BJ (cell line): ENCODE measurements around the gene PARP8. TPM values are rescaled to one million over a fixed set of nuclear protein-coding genes. Genes with fewer than 3 reads are reported as not detected.

Experiments
- CTCF ChIA-PET: fragments of 350-600 bp; formaldehyde crosslinking; extraction: SDS; loops from one replicate; lab custom pipeline; 2021; ENCODE audit warnings: antibody characterized with exemption, inconsistent platforms; lab: Yijun Ruan, JAX
- POLR2A ChIA-PET: fragments of 300-600 bp; sonication (Branson Sonifier 250); formaldehyde crosslinking; extraction: SDS; loops from one replicate; lab custom pipeline; 2021; ENCODE audit warnings: antibody characterized with exemption; lab: Charles Lee
- DNase-seq: peaks from one replicate; pipeline ENCODE4 v3.0.0-alpha.2; 2011; ENCODE audit warnings: low read depth
- H3K27me3 ChIP-seq: 2 replicates; pipeline ENCODE4 v1.6.0; 2011; ENCODE audit warnings: low read length; ENCODE audit not compliant: control insufficient read depth, insufficient read depth
- H3K36me3 ChIP-seq: 2 replicates; pipeline ENCODE4 v1.5.1; 2011; ENCODE audit warnings: low read length; ENCODE audit not compliant: control insufficient read depth, insufficient read depth
- H3K4me3 ChIP-seq: 2 replicates; pipeline ENCODE4 v1.5.1; 2011; ENCODE audit warnings: low read depth, mild to moderate bottlenecking, control low read depth, low read length
- polyA plus RNA-seq: library from polyadenylated mRNA; depleted of rRNA; stranded (reverse); fragments of >200 nt; gene quantifications from 2 replicates; pipeline ENCODE4 v1.2.3, GENCODE V29; 2011
- TF ChIP-seq, protein P1 (sequence below): IDR thresholded peaks from 2 replicates; pipeline ENCODE4 v1.5.1; 2011; ENCODE audit warnings: low read depth, mild to moderate bottlenecking, control low read depth, inconsistent platforms, low read length, moderate library complexity; ENCODE audit not compliant: insufficient read depth

PARP8 gene
- polyA plus RNA-seq, 1 experiment, result 5.0 TPM

DNA sequence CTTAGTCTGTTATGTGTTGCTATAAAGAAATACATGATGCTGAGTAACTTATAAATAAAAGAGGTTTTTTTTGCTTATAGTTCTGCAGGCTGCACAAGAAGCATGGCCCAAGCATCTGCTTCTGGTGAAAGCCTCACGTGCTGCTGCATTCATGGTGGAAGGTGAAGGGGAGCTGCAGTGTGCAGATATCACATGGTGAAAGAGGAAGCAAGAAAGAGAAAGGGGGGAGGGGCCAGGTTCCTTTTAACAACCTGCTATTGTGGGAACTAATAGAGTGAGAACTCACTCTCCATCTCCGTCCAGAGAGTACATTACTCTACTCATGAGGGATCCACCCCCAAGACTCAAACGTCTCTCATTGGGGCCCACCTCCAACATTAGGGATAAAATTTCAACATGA is 12.5 kb upstream of the PARP8 start:
- ChIA-PET CTCF (no interaction called here), POLR2A (no interaction called here)
- no peak for DNase-seq
- Histone ChIP-seq H3K27me3 (no peaks in the 10 kb centered on the region), H3K4me3 (no peak overlapping the region), H3K36me3 (no peaks in the 10 kb centered on the region)
- TF ChIP-seq, protein P1, sequence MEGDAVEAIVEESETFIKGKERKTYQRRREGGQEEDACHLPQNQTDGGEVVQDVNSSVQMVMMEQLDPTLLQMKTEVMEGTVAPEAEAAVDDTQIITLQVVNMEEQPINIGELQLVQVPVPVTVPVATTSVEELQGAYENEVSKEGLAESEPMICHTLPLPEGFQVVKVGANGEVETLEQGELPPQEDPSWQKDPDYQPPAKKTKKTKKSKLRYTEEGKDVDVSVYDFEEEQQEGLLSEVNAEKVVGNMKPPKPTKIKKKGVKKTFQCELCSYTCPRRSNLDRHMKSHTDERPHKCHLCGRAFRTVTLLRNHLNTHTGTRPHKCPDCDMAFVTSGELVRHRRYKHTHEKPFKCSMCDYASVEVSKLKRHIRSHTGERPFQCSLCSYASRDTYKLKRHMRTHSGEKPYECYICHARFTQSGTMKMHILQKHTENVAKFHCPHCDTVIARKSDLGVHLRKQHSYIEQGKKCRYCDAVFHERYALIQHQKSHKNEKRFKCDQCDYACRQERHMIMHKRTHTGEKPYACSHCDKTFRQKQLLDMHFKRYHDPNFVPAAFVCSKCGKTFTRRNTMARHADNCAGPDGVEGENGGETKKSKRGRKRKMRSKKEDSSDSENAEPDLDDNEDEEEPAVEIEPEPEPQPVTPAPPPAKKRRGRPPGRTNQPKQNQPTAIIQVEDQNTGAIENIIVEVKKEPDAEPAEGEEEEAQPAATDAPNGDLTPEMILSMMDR, result no peak

DNA sequence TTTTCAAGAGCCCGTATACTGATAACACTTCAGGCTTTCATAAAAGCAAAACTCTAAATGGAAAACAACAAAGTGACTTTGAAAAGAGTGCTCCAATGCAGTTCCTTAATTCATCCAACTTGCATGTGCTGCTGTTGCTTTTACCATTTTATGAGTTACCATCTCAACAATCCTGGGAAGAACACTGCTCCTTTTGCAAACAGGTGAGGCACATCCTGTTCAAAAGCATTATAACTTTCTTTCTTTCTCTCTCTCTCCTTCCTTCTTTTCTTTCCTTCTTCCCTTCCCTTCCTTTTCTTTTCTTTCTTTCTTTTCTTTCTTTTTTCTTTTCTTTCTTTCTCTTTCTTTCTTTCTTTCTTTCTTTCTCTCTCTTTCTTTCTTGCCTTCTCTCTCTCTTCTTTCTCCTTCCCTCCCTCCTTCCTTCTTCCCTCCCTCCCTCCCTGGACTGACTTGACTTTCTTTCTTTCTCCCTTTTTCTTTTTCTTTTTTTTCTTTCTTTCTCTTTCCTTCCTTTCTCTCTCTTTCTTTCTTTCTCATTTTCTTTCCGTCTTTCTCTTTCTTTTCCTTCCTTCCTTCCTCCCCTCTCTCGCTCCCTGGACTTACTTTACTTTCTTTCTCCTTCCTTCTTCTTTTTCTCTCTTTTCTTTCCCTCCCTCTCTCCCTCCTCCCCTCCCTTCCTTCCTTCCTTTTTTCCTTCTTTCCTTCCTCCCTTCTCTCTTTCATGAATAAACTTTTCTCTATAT is 11.2 kb upstream of the PARP8 start:
- DNase-seq, result no peak
- POLR2A ChIA-PET, result no interaction called here
- TF ChIP-seq, protein P1, result no peak
- Histone ChIP-seq H3K36me3 (no peaks in the 10 kb centered on the region), H3K4me3 (no peak overlapping the region), H3K27me3 (no peaks in the 10 kb centered on the region)
- CTCF ChIA-PET, result no interaction called here

DNA sequence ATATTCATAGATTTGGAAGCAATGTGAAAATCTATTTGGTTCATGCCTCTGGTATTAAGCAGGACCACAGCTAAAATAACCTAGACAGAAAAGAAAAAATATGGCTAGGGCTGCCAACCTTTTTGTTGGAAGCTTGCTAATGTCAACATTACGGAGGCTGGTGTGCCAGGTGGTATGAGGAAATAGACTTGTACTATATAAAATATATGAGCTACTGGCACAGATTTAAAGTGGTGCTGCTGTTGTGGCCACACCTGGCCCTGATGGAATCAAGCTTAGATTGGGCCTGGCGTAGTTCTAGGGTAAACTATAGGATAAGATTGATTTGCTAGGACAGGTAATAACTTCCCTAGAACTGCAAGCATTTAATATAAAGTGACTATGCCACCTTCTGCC is 10.6 kb upstream of the PARP8 start:
- CTCF ChIA-PET, result interaction anchor here (0.7 kb wide), 1 partner anchor 47 kb away, joined by 6 read pairs; no protein-coding TSS in a partner anchor
- no peak overlapping the region for H3K4me3 ChIP-seq
- no peak for DNase-seq
- no peaks in the 10 kb centered on the region for H3K27me3 ChIP-seq
- POLR2A ChIA-PET, result no interaction called here
- TF ChIP-seq, protein P1, result no peak
- H3K36me3 ChIP-seq, result no peaks in the 10 kb centered on the region

DNA sequence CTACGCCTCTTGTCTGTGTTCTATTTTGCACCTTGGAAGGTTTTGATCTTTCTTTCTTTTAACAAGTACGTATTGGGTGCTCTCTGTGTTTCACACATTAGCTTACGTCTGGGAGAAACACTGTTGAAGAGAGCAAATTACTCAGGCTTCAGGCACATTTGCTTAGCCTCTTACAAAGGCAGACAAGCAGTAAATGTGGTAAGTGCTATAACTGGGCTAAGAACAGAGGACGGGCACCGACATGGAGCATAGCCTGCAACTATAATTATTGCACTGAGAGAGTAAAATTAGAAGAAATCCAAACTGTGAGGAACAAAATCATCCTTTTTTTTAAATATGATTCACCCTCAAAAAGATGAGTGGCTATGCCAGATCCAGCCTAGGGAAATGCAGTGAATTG is 9.4 kb upstream of the PARP8 start:
- ChIA-PET CTCF (no interaction called here), POLR2A (no interaction called here)
- TF ChIP-seq, protein P1, result no peak
- Histone ChIP-seq H3K4me3 (no peak overlapping the region), H3K36me3 (no peaks in the 10 kb centered on the region), H3K27me3 (no peaks in the 10 kb centered on the region)
- DNase-seq, result no peak

DNA sequence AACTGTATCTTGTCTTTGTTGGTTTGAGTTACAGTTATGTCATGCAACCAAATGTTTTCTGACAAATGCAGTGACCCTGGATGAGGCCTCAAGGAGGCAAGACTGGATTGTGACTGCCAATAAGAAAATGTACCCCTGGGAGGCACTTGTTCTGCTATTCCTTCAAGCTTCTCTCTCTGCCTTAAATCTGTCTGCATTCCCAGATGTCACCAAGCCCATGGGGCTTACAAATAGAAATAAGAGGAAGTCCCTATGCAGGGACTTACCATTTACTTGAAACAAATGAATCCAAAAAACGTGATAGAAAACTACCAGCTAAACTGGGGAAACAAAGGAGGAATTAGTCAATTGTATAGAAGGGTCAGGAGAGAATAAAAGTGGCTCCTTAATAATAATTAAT is 8.2 kb upstream of the PARP8 start:
- no peak for DNase-seq
- Histone ChIP-seq H3K36me3 (no peaks in the 10 kb centered on the region), H3K27me3 (no peaks in the 10 kb centered on the region), H3K4me3 (no peak overlapping the region)
- POLR2A ChIA-PET, result no interaction called here
- TF ChIP-seq, protein P1, result no peak
- CTCF ChIA-PET, result no interaction called here
